HG03025 (cell line): Measurements from ENCODE around the gene NOP58.
"Not testable (repeated sequence)": the region's sequence is repeated elsewhere in the genome, so short reads cannot be mapped to it uniquely, and the experiment has no call there.

Experiments used
- ATAC-seq: cut with Tn5 transposase; IDR thresholded peaks from one replicate; pipeline ENCODE4 v1.9.1; 2021; ENCODE audit warnings: mild to moderate bottlenecking, moderate library complexity; ENCODE audit not compliant: unreplicated experiment, low FRiP score

NOP58 gene

DNA sequence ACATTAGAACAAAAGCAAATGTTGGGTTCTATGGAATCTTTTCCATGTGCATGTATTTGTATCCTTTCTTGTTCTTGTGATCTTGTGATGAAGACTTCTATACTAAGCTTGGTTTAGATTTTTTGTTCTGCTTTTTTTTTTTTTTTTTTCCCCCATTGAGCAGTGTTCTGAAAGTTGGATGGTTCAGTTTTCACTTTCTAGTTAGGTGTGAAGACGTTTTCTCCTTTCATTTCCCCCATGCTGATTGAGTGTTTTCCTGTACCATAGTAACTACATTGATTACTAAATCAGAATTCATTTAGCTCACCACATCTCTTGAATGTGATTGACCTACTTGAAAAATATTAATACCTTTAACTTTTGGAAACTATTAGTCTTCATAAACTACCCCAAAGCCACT lies 34.1 kb downstream of the NOP58 start:
- ATAC-seq = peak; percentile 75

DNA sequence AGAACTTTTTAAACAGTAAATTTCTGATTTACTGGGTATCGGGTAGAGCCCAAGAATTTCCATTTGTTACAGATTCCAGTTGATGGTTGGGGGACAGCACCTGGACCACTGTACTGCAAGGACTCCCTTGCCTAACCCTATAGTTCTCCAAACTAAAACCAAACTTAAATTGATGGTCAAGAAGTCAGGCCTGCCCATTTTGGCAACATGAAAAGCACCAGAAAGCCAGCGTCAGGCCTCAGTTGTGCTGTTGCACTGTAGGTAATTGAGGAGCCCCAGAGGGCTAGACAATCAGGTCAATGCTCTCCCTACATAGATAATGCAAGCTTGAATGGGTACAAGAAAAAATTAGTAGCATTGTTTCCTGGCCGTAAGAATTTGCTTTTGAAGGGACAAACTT lies 40.5 kb downstream of the NOP58 start:
- ATAC-seq = no peak

DNA sequence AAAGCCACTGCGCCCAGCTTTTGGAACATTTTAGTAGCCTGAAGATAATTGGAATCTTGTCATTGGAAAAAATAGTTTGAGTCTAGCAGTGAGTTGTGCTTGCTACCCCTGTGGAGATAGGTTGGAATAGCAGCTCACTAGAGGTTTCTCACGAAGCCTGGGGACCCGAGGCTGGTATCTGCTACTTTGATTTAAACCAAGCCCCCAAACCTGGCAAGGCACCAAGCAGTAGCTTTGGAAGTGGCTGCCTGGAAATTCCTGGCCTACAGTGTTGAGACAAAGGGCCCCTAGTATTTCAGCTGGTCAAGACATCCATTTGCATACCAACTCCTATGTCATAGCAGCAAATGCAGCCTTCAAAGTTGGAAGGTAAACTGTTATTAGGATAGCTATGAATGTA lies 42.1 kb downstream of the NOP58 start:
- no peak for ATAC-seq

- ATAC-seq = no peak
Observed at GRCh38 chr2:202311823-202312388, 46.3 kb downstream of the NOP58 start.

- no peak for ATAC-seq
Observed at GRCh38 chr2:202314116-202314515, 48.6 kb downstream of the NOP58 start.

GRCh38 chr2:202317080-202317857 lies 51.7 kb downstream of the NOP58 start:
- ATAC-seq = no peak

DNA sequence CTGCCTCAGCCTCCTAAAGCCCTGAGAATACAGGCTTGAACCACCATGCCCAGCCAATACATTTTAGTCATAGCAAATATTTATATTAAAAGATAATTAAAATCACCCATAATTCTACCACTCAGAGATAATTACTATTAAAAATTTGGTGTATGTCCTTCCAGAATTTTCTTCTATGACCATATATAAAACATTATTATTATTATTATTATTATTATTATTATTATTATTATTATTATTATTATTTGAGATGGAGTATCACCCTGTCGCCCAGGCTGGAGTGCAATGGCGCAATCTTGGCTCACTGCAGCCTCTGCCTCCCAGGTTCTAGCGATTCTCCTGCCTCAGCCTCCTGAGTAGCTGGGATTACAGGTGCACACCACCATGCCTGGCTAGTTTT lies 54.8 kb downstream of the NOP58 start:
- not testable (repeated sequence) for ATAC-seq

GRCh38 chr2:202322435-202322834 lies 56.9 kb downstream of the NOP58 start:
- ATAC-seq = no peak

- no peak for ATAC-seq
Observed at GRCh38 chr2:202327858-202328257, 62.3 kb downstream of the NOP58 start.

DNA sequence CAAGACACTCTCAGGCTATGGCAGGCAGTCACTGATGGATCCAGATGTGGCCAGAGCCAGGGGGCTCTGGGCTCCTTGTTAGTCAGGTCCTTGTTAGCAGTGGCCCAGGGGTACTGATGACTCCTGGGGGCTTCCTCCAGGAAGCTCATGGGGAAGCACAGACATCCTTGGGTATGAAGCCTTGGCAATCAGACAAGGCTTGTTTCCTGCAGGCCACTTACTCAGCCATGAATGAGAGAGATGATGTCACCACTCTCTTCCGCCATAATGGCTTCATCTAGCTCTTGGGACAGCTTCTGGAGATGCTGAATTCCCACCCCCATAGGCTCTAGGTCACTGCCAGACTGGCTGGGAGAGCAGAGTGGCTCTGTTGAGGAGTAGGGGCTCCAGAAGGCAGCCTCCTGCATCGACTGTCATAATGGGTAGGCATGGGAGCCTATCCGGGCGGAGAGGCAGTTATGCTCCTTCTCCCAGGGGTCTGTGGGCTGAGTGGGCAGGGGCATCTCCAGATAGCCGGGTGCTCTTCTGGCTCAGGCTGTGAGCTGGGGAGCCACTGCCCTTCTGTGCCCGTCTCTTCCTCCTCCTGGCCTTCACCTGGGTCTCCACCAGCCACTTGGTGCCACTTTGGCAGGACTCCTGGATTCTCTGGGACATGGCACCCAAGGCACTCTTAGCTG lies 70.4 kb downstream of the NOP58 start:
- ATAC-seq = no peak

- no peak for ATAC-seq
Observed at GRCh38 chr2:202337151-202337550, 71.6 kb downstream of the NOP58 start.

GRCh38 chr2:202337706-202338346 lies 72.3 kb downstream of the NOP58 start:
- ATAC-seq = no peak

- ATAC-seq = no peak
Observed at GRCh38 chr2:202339071-202339870, 73.7 kb downstream of the NOP58 start.

- ATAC-seq = no peak
Observed at GRCh38 chr2:202344178-202344577, 78.6 kb downstream of the NOP58 start.

DNA sequence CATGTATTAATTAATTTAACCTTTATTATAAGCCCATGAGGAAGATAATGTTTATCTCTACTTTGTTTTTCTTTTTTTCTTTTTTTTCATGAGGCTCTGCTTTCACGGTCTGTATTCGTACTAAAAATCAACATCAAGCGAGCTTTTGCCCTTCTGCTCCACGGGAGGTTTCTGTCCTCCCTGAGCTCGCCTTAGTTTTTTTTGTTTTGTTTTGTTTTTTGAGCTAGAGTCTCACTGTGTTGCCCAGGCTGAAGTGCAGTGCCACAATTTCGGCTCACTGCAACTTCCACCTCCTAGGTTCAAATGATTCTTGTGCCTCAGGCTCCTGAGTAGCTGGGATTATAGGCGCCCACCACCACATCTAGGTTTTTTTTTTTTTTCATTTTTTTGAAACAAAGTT lies 80.6 kb downstream of the NOP58 start:
- no peak for ATAC-seq
